Tongue (tissue), 2 donors: ENCODE data around the gene KLHL24. TPM values are rescaled to one million over a fixed set of nuclear protein-coding genes. Genes with fewer than 3 reads are reported as not detected.
"Not testable (repeated sequence)": the region's sequence is repeated elsewhere in the genome, so short reads cannot be mapped to it uniquely, and the experiment has no call there.

Experiments used
- DNase-seq: peaks from one replicate; pipeline ENCODE4 v3.0.0-alpha.2; 2015
- total RNA-seq: library from RNA; depleted of rRNA; stranded (reverse); fragments of >200 nt; gene quantifications from one replicate; pipeline ENCODE4 v1.2.3, GENCODE V29; 2014

Gene KLHL24
- total RNA-seq, 1 donor from 2014 or later: 221 TPM

- no peak for DNase-seq
Observed at GRCh38 chr3:183697123-183697609, 61.7 kb downstream of the KLHL24 start.

GRCh38 chr3:183697610-183698317, 62.3 kb downstream of the KLHL24 start, which contains the start of gene YEATS2:
YEATS2 (plus strand) TSS chr3:183697797; CDS start chr3:183715163, 17,366 bp downstream.
- peak; percentile 84 for DNase-seq

- DNase-seq: peak; percentile 56
Observed at GRCh38 chr3:183698318-183698751, 62.9 kb downstream of the KLHL24 start.

- DNase-seq: peak; percentile 41
Observed at GRCh38 chr3:183698756-183699155, 63.3 kb downstream of the KLHL24 start.

GRCh38 chr3:183699238-183699947, 64.0 kb downstream of the KLHL24 start:
- DNase-seq: no peak

GRCh38 chr3:183701744-183702143, 66.3 kb downstream of the KLHL24 start:
- peak; percentile 28 for DNase-seq

GRCh38 chr3:183703892-183704291, 68.5 kb downstream of the KLHL24 start:
- DNase-seq: not testable (repeated sequence)

- no peak for DNase-seq
Observed at GRCh38 chr3:183710231-183710630, 74.8 kb downstream of the KLHL24 start.

- no peak for DNase-seq
Observed at GRCh38 chr3:183711516-183711915, 76.1 kb downstream of the KLHL24 start.

- DNase-seq: no peak
Observed at GRCh38 chr3:183714622-183715021, 79.2 kb downstream of the KLHL24 start.

GRCh38 chr3:183718012-183718411, 82.6 kb downstream of the KLHL24 start:
- DNase-seq: no peak

GRCh38 chr3:183725387-183725786, 90.0 kb downstream of the KLHL24 start:
- no peak for DNase-seq

- DNase-seq: no peak
Observed at GRCh38 chr3:183728204-183728603, 92.8 kb downstream of the KLHL24 start.

GRCh38 chr3:183730361-183730760, 94.9 kb downstream of the KLHL24 start:
- DNase-seq: no peak

GRCh38 chr3:183731611-183732010, 96.2 kb downstream of the KLHL24 start:
- DNase-seq: no peak

GRCh38 chr3:183733553-183733952, 98.1 kb downstream of the KLHL24 start:
- DNase-seq: no peak

Other genes with a start within 250 kb of the KLHL24 start
- 2.6 TPM for gene MCF2L2, start 207.0 kb upstream of the KLHL24 start, total RNA-seq
- 4.2 TPM for gene KLHL6, start 79.9 kb upstream of the KLHL24 start, total RNA-seq
- 36.5 TPM for gene YEATS2, start 62.2 kb downstream of the KLHL24 start, total RNA-seq
- gene MAP6D1, start 190.0 kb downstream of the KLHL24 start, total RNA-seq: 27.5 TPM
- 41.9 TPM for gene PARL, start 249.3 kb downstream of the KLHL24 start, total RNA-seq